SK-N-SH (cell line): ENCODE measurements around the gene ITM2C. TPM values are rescaled to one million over a fixed set of nuclear protein-coding genes. Genes with fewer than 3 reads are reported as not detected.

Source experiments
- CTCF ChIA-PET: fragments of 300-600, 350-600 bp; formaldehyde crosslinking; extraction: SDS; loops from one replicate; lab custom pipeline; 2021; lab: Yijun Ruan, JAX
- POLR2A ChIA-PET: fragments of 350-600 bp; sonication (Branson Sonifier 250); formaldehyde crosslinking; extraction: SDS; loops from one replicate; lab custom pipeline; 2020; ENCODE audit warnings: antibody characterized with exemption, inconsistent platforms; lab: Yijun Ruan, JAX
- DNase-seq: peaks from one replicate; pipeline ENCODE4 v3.0.0; 2012
- H2AFZ ChIP-seq: fragments of 200-600 bp; sonication (generic); 2 replicates; pipeline ENCODE4 v1.8.1; 2016; ENCODE audit warnings: antibody characterized with exemption, mild to moderate bottlenecking, low read depth
- H3F3A ChIP-seq: fragments of 200-600 bp; sonication (generic); replicated peaks from 2 replicates; pipeline ENCODE3; 2016; ENCODE audit warnings: antibody characterized with exemption, mild to moderate bottlenecking; ENCODE audit not compliant: insufficient read depth
- H3K27ac ChIP-seq, 2 experiments: fragments of 200-500 bp in 1 of 2; fragments of 200-600 bp in 1 of 2; sonication (Bioruptor generic) in 1 of 2; sonication (generic), shearing (Covaris generic) in 1 of 2; 2 replicates each; pipeline versions ENCODE4 v1.5.1 to v1.6.1; 2014 to 2016; ENCODE audit warnings: low read depth in 2 of 2, inconsistent platforms in 1 of 2, low read length in 1 of 2, mild to moderate bottlenecking in 1 of 2, mixed read lengths in 1 of 2
- H3K27me3 ChIP-seq: fragments of 200-600 bp; sonication (generic), shearing (Covaris generic); 2 replicates; pipeline ENCODE4 v1.6.1; 2016; ENCODE audit warnings: mixed run types; ENCODE audit not compliant: insufficient read depth
- H3K36me3 ChIP-seq, 2 experiments: fragments of 200-500 bp in 1 of 2; fragments of 200-600 bp in 1 of 2; sonication (Bioruptor generic) in 1 of 2; sonication (generic) in 1 of 2; replicated peaks in 1 of 2; 2 replicates each; pipeline versions ENCODE3 to v1.5.1; 2014 to 2016; ENCODE audit warnings: low read length in 1 of 2, mild to moderate bottlenecking in 1 of 2; ENCODE audit not compliant: insufficient read depth in 2 of 2, control insufficient read depth in 1 of 2
- H3K4me1 ChIP-seq, 2 experiments: fragments of 200-500 bp in 1 of 2; fragments of 200-600 bp in 1 of 2; sonication (Bioruptor generic) in 1 of 2; sonication (generic), shearing (Covaris generic) in 1 of 2; 2 replicates each; pipeline versions ENCODE4 v1.5.1 to v1.6.1; 2014 to 2016; ENCODE audit warnings: low read depth in 1 of 2, low read length in 1 of 2, mixed run types in 1 of 2; ENCODE audit not compliant: insufficient read depth in 2 of 2, control insufficient read depth in 1 of 2
- H3K4me2 ChIP-seq: fragments of 200-600 bp; sonication (generic), shearing (Covaris generic); 2 replicates; pipeline ENCODE4 v1.6.1; 2017; ENCODE audit warnings: mixed run types
- H3K4me3 ChIP-seq, 2 experiments: fragments of 200-500 bp in 1 of 2; fragments of 200-600 bp in 1 of 2; sonication (Bioruptor generic) in 1 of 2; sonication (generic), shearing (Covaris generic) in 1 of 2; 2 replicates each; pipeline versions ENCODE4 v1.5.1 to v1.8.1; 2014 to 2016; ENCODE audit warnings: low read depth in 2 of 2, inconsistent platforms in 1 of 2, low read length in 1 of 2, mild to moderate bottlenecking in 1 of 2, mixed read lengths in 1 of 2, moderate library complexity in 1 of 2
- H3K79me2 ChIP-seq: fragments of 200-600 bp; sonication (generic); 2 replicates; pipeline ENCODE4 v1.8.1; 2017; ENCODE audit warnings: mild to moderate bottlenecking; ENCODE audit not compliant: insufficient read depth
- H3K9ac ChIP-seq: fragments of 200-600 bp; sonication (generic); 2 replicates; pipeline ENCODE4 v1.6.1; 2017; ENCODE audit warnings: mixed run types
- H3K9me2 ChIP-seq: fragments of 200-600 bp; sonication (generic); 2 replicates; pipeline ENCODE4 v1.6.1; 2017; ENCODE audit warnings: mixed run types
- H3K9me3 ChIP-seq: fragments of 200-600 bp; sonication (generic); 2 replicates; pipeline ENCODE4 v1.6.1; 2017; ENCODE audit warnings: mixed run types, mild to moderate bottlenecking, moderate library complexity
- H4K20me1 ChIP-seq: fragments of 200-600 bp; sonication (generic); 2 replicates; pipeline ENCODE4 v1.6.1; 2017; ENCODE audit warnings: mild to moderate bottlenecking, mixed run types; ENCODE audit not compliant: insufficient read depth
- ELF1 ChIP-seq: IDR thresholded peaks from 2 replicates; pipeline ENCODE4 v1.4.0; 2012
- EP300 ChIP-seq, 2 experiments: IDR thresholded peaks; 2 replicates each; pipeline versions ENCODE4 v1.4.0 to v1.6.1; 2012; ENCODE audit warnings: borderline replicate concordance in 1 of 2, low read depth in 1 of 2, low read length in 1 of 2
- EZH2phosphoT487 ChIP-seq: fragments of 200-600 bp; sonication (generic); IDR thresholded peaks from 2 replicates; pipeline ENCODE4 v1.6.1; 2017; ENCODE audit warnings: low read depth, mixed run types, mild to moderate bottlenecking, antibody characterized with exemption, moderate library complexity, borderline replicate concordance
- FOSL2 ChIP-seq: IDR thresholded peaks from 2 replicates; pipeline ENCODE4 v1.4.0; 2012; ENCODE audit warnings: low read depth, mild to moderate bottlenecking, moderate library complexity, borderline replicate concordance
- FOXJ3 ChIP-seq: sonication (generic); formaldehyde crosslinking; IDR thresholded peaks from 2 replicates; pipeline ENCODE4 v1.5.1; 2020; ENCODE audit warnings: mild to moderate bottlenecking, missing genetic modification reagents
- GABPA ChIP-seq: IDR thresholded peaks from 2 replicates; pipeline ENCODE4 v1.4.0; 2012; ENCODE audit warnings: low read depth, mild to moderate bottlenecking
- GATA2 ChIP-seq: sonication (generic); formaldehyde crosslinking; IDR thresholded peaks from 2 replicates; pipeline ENCODE4 v1.5.0; 2020; ENCODE audit warnings: mild to moderate bottlenecking, missing genetic modification reagents
- JUND ChIP-seq: IDR thresholded peaks from 2 replicates; pipeline ENCODE4 v1.4.0; 2012
- MEF2A ChIP-seq: IDR thresholded peaks from 2 replicates; pipeline ENCODE4 v1.4.0; 2012; ENCODE audit warnings: low read depth, borderline replicate concordance
- MXI1 ChIP-seq: IDR thresholded peaks from 2 replicates; pipeline ENCODE4 v1.6.1; 2012; ENCODE audit warnings: mild to moderate bottlenecking, low read depth, low read length, improper control_type of control experiment
- RCOR1 ChIP-seq: fragments of 150-350 bp; IDR thresholded peaks from 2 replicates; pipeline ENCODE4 v1.6.1; 2017; ENCODE audit warnings: antibody characterized with exemption, low read length
- RFX5 ChIP-seq: IDR thresholded peaks from 2 replicates; pipeline ENCODE4 v1.6.1; 2012; ENCODE audit warnings: mild to moderate bottlenecking, improper control_type of control experiment, low read length
- RXRA ChIP-seq: IDR thresholded peaks from 2 replicates; pipeline ENCODE4 v1.4.0; 2012; ENCODE audit warnings: low read depth, mild to moderate bottlenecking, borderline replicate concordance
- TAF1 ChIP-seq: IDR thresholded peaks from 2 replicates; pipeline ENCODE4 v1.6.1; 2012; ENCODE audit warnings: low read depth, mild to moderate bottlenecking, low read length, moderate library complexity, borderline replicate concordance
- YY1 ChIP-seq: IDR thresholded peaks from 2 replicates; pipeline ENCODE4 v1.4.0; 2012; ENCODE audit warnings: low read depth, mild to moderate bottlenecking
- WGBS: methylation state at CpG from one replicate; pipeline ENCODE4 v1.1.6; 2017; ENCODE audit warnings: low lambda C conversion rate; 5-methylcytosine and 5-hydroxymethylcytosine counted together
- polyA plus RNA-seq, 3 experiments: library from polyadenylated mRNA; depleted of rRNA; stranded (reverse); fragments of >200 nt; gene quantifications; 2 replicates each; pipeline ENCODE4 v1.2.3, GENCODE V29; 2012
- TF ChIP-seq, protein P1 (sequence below): fragments of 200-600 bp; sonication (generic); IDR thresholded peaks from 2 replicates; pipeline ENCODE4 v1.6.1; 2017; ENCODE audit warnings: antibody characterized with exemption, mild to moderate bottlenecking, moderate library complexity
- TF ChIP-seq, protein P2 (sequence below): fragments of 150-350 bp; IDR thresholded peaks from 2 replicates; pipeline ENCODE4 v1.6.1; 2017; ENCODE audit warnings: antibody characterized with exemption, low read length, low read depth, borderline replicate concordance
- TF ChIP-seq, protein P3 (sequence below): fragments of 150-350 bp; IDR thresholded peaks from 2 replicates; pipeline ENCODE4 v1.6.1; 2016; ENCODE audit warnings: mild to moderate bottlenecking, low read depth, low read length
- TF ChIP-seq, protein P4 (sequence below): IDR thresholded peaks from 2 replicates; pipeline ENCODE4 v1.4.0; 2012; ENCODE audit warnings: low read depth, borderline replicate concordance

Gene ITM2C
- polyA plus RNA-seq, 1 of the 3 experiments (the other 2 are of a cell fraction): 288 TPM

DNA sequence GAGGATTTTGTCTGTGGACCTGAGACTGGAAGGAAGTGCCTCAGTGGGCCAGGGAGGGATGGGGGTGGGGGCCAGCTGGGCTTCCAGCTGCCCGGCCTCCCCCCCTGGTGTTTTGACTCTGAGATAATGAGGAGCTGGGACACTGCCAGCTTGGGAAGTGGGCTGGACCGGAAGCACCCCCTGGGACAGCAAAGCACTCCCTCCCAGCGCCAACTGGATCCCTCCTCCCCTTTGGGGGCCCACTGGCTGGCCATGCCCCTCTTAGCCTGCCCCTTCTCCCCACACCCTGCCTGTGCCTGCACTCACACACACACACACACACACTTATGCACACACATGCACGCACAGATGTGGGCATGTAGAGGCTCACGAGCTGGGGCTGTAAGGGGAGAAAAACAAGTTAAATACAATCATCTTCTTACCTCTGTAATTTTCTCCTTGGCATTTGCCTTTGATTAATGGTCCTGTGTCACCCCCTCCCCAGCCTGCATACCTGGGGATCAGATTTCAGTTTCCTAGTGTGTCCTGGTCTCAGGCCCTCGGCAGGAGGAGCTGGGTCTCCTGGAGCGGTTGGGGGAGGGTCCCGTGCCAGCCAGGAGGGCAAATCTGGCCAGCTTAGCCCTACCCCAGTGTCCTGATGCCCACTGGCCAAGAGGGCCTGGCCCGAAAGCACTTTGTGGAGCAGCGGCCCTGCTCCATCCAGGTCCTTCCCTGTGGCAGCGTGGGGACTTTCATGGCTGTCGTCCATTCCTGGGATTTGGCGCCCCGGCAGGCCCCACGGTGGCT is 3.6 kb downstream of the ITM2C start (continued):
- TF ChIP-seq, protein P1, sequence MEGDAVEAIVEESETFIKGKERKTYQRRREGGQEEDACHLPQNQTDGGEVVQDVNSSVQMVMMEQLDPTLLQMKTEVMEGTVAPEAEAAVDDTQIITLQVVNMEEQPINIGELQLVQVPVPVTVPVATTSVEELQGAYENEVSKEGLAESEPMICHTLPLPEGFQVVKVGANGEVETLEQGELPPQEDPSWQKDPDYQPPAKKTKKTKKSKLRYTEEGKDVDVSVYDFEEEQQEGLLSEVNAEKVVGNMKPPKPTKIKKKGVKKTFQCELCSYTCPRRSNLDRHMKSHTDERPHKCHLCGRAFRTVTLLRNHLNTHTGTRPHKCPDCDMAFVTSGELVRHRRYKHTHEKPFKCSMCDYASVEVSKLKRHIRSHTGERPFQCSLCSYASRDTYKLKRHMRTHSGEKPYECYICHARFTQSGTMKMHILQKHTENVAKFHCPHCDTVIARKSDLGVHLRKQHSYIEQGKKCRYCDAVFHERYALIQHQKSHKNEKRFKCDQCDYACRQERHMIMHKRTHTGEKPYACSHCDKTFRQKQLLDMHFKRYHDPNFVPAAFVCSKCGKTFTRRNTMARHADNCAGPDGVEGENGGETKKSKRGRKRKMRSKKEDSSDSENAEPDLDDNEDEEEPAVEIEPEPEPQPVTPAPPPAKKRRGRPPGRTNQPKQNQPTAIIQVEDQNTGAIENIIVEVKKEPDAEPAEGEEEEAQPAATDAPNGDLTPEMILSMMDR: no peak
- no peak for TF ChIP-seq JUND
- no peak for TF ChIP-seq GATA2 (CRISPR knock-in tag)

DNA sequence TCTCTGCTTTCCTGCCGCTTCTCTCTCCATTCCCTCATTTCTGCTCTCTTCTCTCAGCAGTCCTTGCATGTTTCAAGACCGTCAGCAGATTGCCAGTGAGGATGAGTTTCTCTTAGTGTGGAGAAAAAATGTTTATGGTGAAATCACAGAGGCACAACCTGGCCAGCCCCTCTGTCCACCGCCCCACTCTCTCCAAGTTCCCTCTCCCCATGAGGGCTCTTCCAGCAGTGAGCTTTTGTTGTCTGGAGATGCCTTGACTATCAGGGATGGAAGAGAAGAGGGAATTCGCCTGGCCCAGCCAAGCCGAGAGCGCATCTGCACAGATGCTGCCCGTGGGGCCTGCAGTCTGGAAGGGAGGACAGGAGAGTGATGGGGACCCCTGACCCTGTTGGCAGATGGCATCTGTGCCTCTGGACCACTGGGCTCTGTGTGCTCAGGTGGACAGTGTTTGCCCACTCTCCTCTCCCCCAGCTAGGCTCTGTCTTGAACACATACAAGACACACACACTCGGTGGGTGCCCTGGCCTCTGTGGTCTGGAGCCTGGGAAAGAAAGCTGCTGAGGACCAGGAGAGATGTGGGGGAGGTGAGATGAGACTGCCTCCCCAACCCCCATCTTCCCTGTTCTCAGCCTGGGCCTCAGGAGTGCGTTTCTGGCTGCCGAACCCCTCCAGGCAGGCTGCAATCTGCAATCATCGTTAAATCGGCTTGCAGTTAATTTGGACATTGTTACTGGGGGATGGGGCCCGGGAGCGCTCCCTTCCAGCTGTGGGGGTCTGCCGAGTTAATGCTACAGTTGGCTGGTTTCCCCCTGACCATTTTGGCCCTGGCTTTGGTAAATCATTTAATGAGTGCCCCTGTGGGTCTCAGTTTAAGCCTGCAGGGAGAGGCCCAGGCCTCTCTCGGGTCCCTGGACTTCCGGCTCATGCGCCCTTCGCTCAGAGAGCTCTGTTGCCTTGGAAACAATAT is 4.5 kb downstream of the ITM2C start:
- ChIA-PET POLR2A (interaction anchor here (1.0 to 1.4 kb wide), 4 partner anchors 12 to 491 kb away, joined by 3 to 4 read pairs (median 4); no protein-coding TSS in a partner anchor), CTCF (interaction anchor here (0.8 to 7.9 kb wide), 8 partner anchors 10 to 183 kb away, joined by 3 to 58 read pairs (median 8); no protein-coding TSS in a partner anchor)
- Histone ChIP-seq H4K20me1 (peaks cover 35% of the 10 kb centered on the region; the same call in 1 of the 2 replicates), H3K36me3 (no peaks in the 10 kb centered on the region), H3K4me1 (peaks cover 40 to 80% of the 10 kb centered on the region in 2 experiments), H3K27ac (peak overlapping the region in 1 of 2 experiments; percentile 99; a peak in 2 of 4 replicates), H3K9me3 (no peaks in the 10 kb centered on the region), H3K4me3 (no peak overlapping the region), H3K9me2 (no peaks in the 10 kb centered on the region), H2AFZ (no peak overlapping the region), H3K4me2 (no peak overlapping the region), H3K27me3 (no peaks in the 10 kb centered on the region), H3K9ac (no peak overlapping the region), H3F3A (peaks cover 9% of the 10 kb centered on the region), H3K79me2 (no peaks in the 10 kb centered on the region)
- DNase-seq: peak; percentile 77
- WGBS: 73% methylated on average over 19 of the region's 19 CpGs
- TF ChIP-seq, protein P2, sequence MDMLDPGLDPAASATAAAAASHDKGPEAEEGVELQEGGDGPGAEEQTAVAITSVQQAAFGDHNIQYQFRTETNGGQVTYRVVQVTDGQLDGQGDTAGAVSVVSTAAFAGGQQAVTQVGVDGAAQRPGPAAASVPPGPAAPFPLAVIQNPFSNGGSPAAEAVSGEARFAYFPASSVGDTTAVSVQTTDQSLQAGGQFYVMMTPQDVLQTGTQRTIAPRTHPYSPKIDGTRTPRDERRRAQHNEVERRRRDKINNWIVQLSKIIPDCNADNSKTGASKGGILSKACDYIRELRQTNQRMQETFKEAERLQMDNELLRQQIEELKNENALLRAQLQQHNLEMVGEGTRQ: no peak
- no peak for TF ChIP-seq ELF1
- TF ChIP-seq EP300 (IDR thresholded peaks at IDR 0.05; ENCODE audit: borderline replicate concordance in 1 of 2, low read depth in 1 of 2, low read length in 1 of 2): peak in 1 of 2 experiments; percentile 85; a peak in 2 of 4 replicates
- TF ChIP-seq, protein P3, sequence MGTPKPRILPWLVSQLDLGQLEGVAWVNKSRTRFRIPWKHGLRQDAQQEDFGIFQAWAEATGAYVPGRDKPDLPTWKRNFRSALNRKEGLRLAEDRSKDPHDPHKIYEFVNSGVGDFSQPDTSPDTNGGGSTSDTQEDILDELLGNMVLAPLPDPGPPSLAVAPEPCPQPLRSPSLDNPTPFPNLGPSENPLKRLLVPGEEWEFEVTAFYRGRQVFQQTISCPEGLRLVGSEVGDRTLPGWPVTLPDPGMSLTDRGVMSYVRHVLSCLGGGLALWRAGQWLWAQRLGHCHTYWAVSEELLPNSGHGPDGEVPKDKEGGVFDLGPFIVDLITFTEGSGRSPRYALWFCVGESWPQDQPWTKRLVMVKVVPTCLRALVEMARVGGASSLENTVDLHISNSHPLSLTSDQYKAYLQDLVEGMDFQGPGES: no peak
- TF ChIP-seq TAF1: no peak
- TF ChIP-seq RCOR1: peak; percentile 51; the same call in 1 of the 2 replicates
- TF ChIP-seq, protein P4, sequence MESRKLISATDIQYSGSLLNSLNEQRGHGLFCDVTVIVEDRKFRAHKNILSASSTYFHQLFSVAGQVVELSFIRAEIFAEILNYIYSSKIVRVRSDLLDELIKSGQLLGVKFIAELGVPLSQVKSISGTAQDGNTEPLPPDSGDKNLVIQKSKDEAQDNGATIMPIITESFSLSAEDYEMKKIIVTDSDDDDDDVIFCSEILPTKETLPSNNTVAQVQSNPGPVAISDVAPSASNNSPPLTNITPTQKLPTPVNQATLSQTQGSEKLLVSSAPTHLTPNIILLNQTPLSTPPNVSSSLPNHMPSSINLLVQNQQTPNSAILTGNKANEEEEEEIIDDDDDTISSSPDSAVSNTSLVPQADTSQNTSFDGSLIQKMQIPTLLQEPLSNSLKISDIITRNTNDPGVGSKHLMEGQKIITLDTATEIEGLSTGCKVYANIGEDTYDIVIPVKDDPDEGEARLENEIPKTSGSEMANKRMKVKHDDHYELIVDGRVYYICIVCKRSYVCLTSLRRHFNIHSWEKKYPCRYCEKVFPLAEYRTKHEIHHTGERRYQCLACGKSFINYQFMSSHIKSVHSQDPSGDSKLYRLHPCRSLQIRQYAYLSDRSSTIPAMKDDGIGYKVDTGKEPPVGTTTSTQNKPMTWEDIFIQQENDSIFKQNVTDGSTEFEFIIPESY: no peak
- peak; percentile 31; the same call in 1 of the 2 replicates for TF ChIP-seq RFX5
- TF ChIP-seq RXRA: no peak
- no peak for TF ChIP-seq FOSL2
- TF ChIP-seq FOXJ3 (CRISPR knock-in tag): peak; percentile 77; the same call in 1 of the 2 replicates
- peak; percentile 19; the same call in 1 of the 2 replicates for TF ChIP-seq MXI1
- TF ChIP-seq, protein P1: no peak
- TF ChIP-seq YY1: no peak
- no peak for TF ChIP-seq MEF2A
- TF ChIP-seq GABPA: no peak
- TF ChIP-seq EZH2phosphoT487: no peak
